Stomach (tissue), 4 donors: ENCODE data around the gene PPP1R16B.

Experiments
- CTCF ChIP-seq, 7 experiments: fragments of 450-650 bp in 4 of 7; fragments of 200-600 bp in 3 of 7; sonication (generic) in 3 of 7; IDR thresholded peaks; one replicate each; pipeline ENCODE4 v1.5.1; 2016 to 2019; ENCODE audit warnings: antibody characterized with exemption in 7 of 7, control low read depth in 2 of 7, mild to moderate bottlenecking in 1 of 7
- EP300 ChIP-seq: sonication (generic); formaldehyde crosslinking; IDR thresholded peaks from one replicate; pipeline ENCODE4 v1.6.1; 2017; ENCODE audit warnings: antibody characterized with exemption

DNA sequence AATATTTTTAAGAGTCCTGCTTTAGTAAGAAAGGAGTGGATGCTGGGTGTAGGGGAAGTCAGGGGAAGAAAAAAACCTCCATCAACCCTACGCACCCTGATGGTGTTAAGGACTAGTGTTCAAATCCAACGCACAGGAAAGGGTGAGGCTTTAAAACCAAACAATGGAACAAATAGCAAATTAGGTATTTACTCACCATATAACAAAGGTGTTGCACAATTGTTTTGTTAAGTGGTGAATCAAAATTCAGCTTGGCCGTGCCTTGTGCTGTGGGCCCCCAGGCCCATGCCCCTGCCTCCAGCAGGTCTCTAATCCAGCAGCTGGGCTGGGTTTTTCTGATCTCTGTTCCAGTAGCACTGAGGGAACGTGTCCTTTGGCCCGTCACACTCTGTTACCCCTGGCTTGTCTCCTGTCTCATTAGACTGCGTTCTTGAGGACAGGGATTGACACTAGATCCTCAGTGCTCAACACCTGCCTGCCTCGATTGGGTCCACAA lies 132.5 kb downstream of the PPP1R16B start:
- TF ChIP-seq CTCF (IDR thresholded peaks at IDR 0.05), result no peak
- no peak for TF ChIP-seq EP300
